NCI-H1694 (cell line): ENCODE measurements around the gene WTAP.
A peak's percentile ranks its signal among the peaks of the same experiment; 100 is the strongest.
"Not testable (repeated sequence)": the region's sequence is repeated elsewhere in the genome, so short reads cannot be mapped to it uniquely, and the experiment has no call there.

ENCODE experiments used
- DNase-seq: peaks from one replicate; lab custom pipeline; 2025; lab: John Stamatoyannopoulos, UW

WTAP gene

GRCh38 chr6:159726918-159727716 lies at the start of gene WTAP:
Gene WTAP (plus strand): TSS chr6:159727506. CDS start chr6:159736266, 8,760 bp downstream.
- peak; percentile 84 for DNase-seq

GRCh38 chr6:159677506-159678165 lies 49.7 kb upstream of the WTAP start:
- no peak for DNase-seq

- no peak for DNase-seq
These were observed 48.7 kb upstream of the WTAP start for GRCh38 chr6:159678574-159678973.

GRCh38 chr6:159679091-159680077 lies 47.9 kb upstream of the WTAP start:
- no peak for DNase-seq

- no peak for DNase-seq
These were observed 47.2 kb upstream of the WTAP start for GRCh38 chr6:159680104-159680503.

- no peak for DNase-seq
These were observed 46.0 kb upstream of the WTAP start for GRCh38 chr6:159681191-159681880.

- DNase-seq = no peak
These were observed 45.0 kb upstream of the WTAP start for GRCh38 chr6:159682295-159682694.

GRCh38 chr6:159682810-159683209 lies 44.5 kb upstream of the WTAP start:
- DNase-seq = no peak

- no peak for DNase-seq
These were observed 43.3 kb upstream of the WTAP start for GRCh38 chr6:159684013-159684304.

- no peak for DNase-seq
These were observed 41.3 kb upstream of the WTAP start for GRCh38 chr6:159686040-159686439.

GRCh38 chr6:159686703-159687102 lies 40.6 kb upstream of the WTAP start:
- DNase-seq = no peak

- no peak for DNase-seq
These were observed 40.0 kb upstream of the WTAP start for GRCh38 chr6:159687341-159687740.

GRCh38 chr6:159688266-159688905 lies 38.9 kb upstream of the WTAP start:
- no peak for DNase-seq

- no peak for DNase-seq
These were observed 38.3 kb upstream of the WTAP start for GRCh38 chr6:159689001-159689400.

GRCh38 chr6:159690135-159690534 lies 37.2 kb upstream of the WTAP start:
- not testable (repeated sequence) for DNase-seq

GRCh38 chr6:159691133-159691962 lies 36.0 kb upstream of the WTAP start:
- DNase-seq = peak; percentile 12

- no peak for DNase-seq
These were observed 35.4 kb upstream of the WTAP start for GRCh38 chr6:159691963-159692287.

- no peak for DNase-seq
These were observed 34.8 kb upstream of the WTAP start for GRCh38 chr6:159692303-159693127.

- DNase-seq = peak; percentile 49
These were observed 34.0 kb upstream of the WTAP start, which contains the start of gene SOD2 for GRCh38 chr6:159693128-159693893. Gene SOD2 (minus strand): TSS chr6:159693241. CDS start chr6:159693167, 74 bp downstream.
